ENCODE data around the gene FOXC2.

- peak; percentile 50 to 70 (median 63) for TF ChIP-seq CTCF (IDR thresholded peaks at IDR 0.05)
- TF ChIP-seq POLR2A (IDR thresholded peaks at IDR 0.05) = no peak
Measured at GRCh38 chr16:86517652-86518258, 48.9 kb upstream of the FOXC2 start.
